HepG2 (cell line): Measurements from ENCODE around the gene TCTA. TPM values are rescaled to one million over a fixed set of nuclear protein-coding genes. Genes with fewer than 3 reads are reported as not detected.

Experiments
- ATAC-seq: fragments of 200-7000 bp; cut with Tn5 transposase; 3 replicates; pipeline ENCODE4 v1.9.1; 2020; ENCODE audit warnings: mild to moderate bottlenecking, moderate library complexity
- BruUV-seq: library from RNA; stranded (reverse); fragments of 400-500 nt; replicated peaks from 2 replicates; lab custom pipeline; 2021; lab: Mats Ljungman, UMichigan
- CTCF ChIA-PET: fragments of 300-600 bp; formaldehyde crosslinking; extraction: SDS; loops from one replicate; lab custom pipeline; 2021; ENCODE audit warnings: low total read pairs, inconsistent platforms, low intra/inter-chr PET ratio; lab: Yijun Ruan, JAX
- POLR2A ChIA-PET: fragments of 350-600 bp; sonication (Branson Sonifier 250); formaldehyde crosslinking; loops from one replicate; lab custom pipeline; 2020; ENCODE audit warnings: antibody characterized with exemption, inconsistent platforms; lab: Yijun Ruan, JAX
- DNase-seq: peaks from one replicate; pipeline ENCODE4 v3.0.0-alpha.2; 2015; ENCODE audit warnings: low spot score
- FAIRE-seq: peaks from 3 replicates; lab custom pipeline; 2011; peaks lifted over from hg19 to GRCh38; lab: Jason Lieb, UNC
- H2AFZ ChIP-seq: one replicate; pipeline ENCODE4 v1.6.1; 2011; ENCODE audit warnings: low read length, inconsistent platforms
- H3K27ac ChIP-seq: fragments of 300-600 bp; 3 replicates; pipeline ENCODE4 v1.8.0; 2011; ENCODE audit warnings: mixed run types, mild to moderate bottlenecking, mixed read lengths, low read length, inconsistent platforms; ENCODE audit not compliant: insufficient read depth; ENCODE audit errors: extremely low read length
- H3K27me3 ChIP-seq, 2 experiments: fragments of 200-600 bp in 1 of 2; 2 replicates in 1 of 2; 3 replicates in 1 of 2; pipeline versions ENCODE4 v1.6.0 to v1.8.0; 2011; ENCODE audit warnings: low read length in 2 of 2, mild to moderate bottlenecking in 2 of 2, moderate library complexity in 2 of 2, inconsistent platforms in 1 of 2; ENCODE audit not compliant: insufficient read depth in 2 of 2, control insufficient read depth in 1 of 2
- H3K36me3 ChIP-seq, 2 experiments: fragments of 200-600 bp in 1 of 2; replicated peaks in 1 of 2; 2 replicates in 1 of 2; 3 replicates in 1 of 2; pipeline versions ENCODE4 v1.5.1 to v1.8.0; 2011; ENCODE audit warnings: low read length in 2 of 2, inconsistent platforms in 1 of 2; ENCODE audit not compliant: insufficient read depth in 2 of 2, control insufficient read depth in 1 of 2
- H3K4me1 ChIP-seq: 2 replicates; pipeline ENCODE4 v1.5.1; 2012; ENCODE audit warnings: low read length, inconsistent platforms; ENCODE audit not compliant: insufficient read depth
- H3K4me2 ChIP-seq: 2 replicates; pipeline ENCODE4 v1.6.0; 2011; ENCODE audit warnings: low read depth, low read length, inconsistent platforms
- H3K4me3 ChIP-seq, 3 experiments: fragments of 200-600 bp in 1 of 3; sonication (generic), shearing (Covaris generic) in 1 of 3; replicated peaks in 1 of 3; 2 replicates each; pipeline ENCODE4 v1.5.1; 2011 to 2016; ENCODE audit warnings: low read length in 3 of 3, inconsistent platforms in 2 of 3, low read depth in 2 of 3, mild to moderate bottlenecking in 2 of 3, control low read depth in 1 of 3, mixed read lengths in 1 of 3; ENCODE audit not compliant: insufficient read depth in 1 of 3
- H3K79me2 ChIP-seq: one replicate; pipeline ENCODE4 v1.6.1; 2011; ENCODE audit warnings: low read length, inconsistent platforms; ENCODE audit not compliant: insufficient read depth
- H3K9ac ChIP-seq: 2 replicates; pipeline ENCODE4 v1.6.0; 2011; ENCODE audit warnings: mild to moderate bottlenecking, low read depth, low read length, inconsistent platforms; ENCODE audit not compliant: insufficient read depth
- H3K9me3 ChIP-seq: 2 replicates; pipeline ENCODE4 v1.5.1; 2012; ENCODE audit warnings: mild to moderate bottlenecking, low read length
- H4K20me1 ChIP-seq: 2 replicates; pipeline ENCODE4 v1.6.0; 2011; ENCODE audit warnings: inconsistent platforms, mild to moderate bottlenecking, low read length, moderate library complexity; ENCODE audit not compliant: insufficient read depth
- BORCS8-MEF2B ChIP-seq: sonication (generic); formaldehyde crosslinking; IDR thresholded peaks from 2 replicates; pipeline ENCODE4 v1.8.0; 2022; ENCODE audit warnings: mild to moderate bottlenecking, missing genetic modification reagents
- CREB3 ChIP-seq: sonication (generic); formaldehyde crosslinking; IDR thresholded peaks from 2 replicates; pipeline ENCODE4 v1.5.0; 2020; ENCODE audit warnings: missing genetic modification reagents
- HNF4A ChIP-seq: sonication (generic); formaldehyde crosslinking; IDR thresholded peaks from 2 replicates; pipeline ENCODE4 v1.4.0; 2020; ENCODE audit warnings: missing genetic modification reagents
- MYC ChIP-seq: sonication (generic); formaldehyde crosslinking; IDR thresholded peaks from 2 replicates; pipeline ENCODE4 v1.9.0; 2021; ENCODE audit warnings: missing genetic modification reagents, borderline replicate concordance
- NR2F6 ChIP-seq, 2 experiments: IDR thresholded peaks; 2 replicates each; pipeline ENCODE4 v1.6.1; 2016; ENCODE audit warnings: antibody characterized with exemption in 1 of 2, mild to moderate bottlenecking in 1 of 2
- POLR2AphosphoS5 ChIP-seq: IDR thresholded peaks from 2 replicates; pipeline ENCODE4 v1.6.1; 2012; ENCODE audit warnings: low read depth, low read length
- RAD21 ChIP-seq: fragments of 450-650 bp; formaldehyde crosslinking; IDR thresholded peaks from 2 replicates; pipeline ENCODE4 v1.5.0; 2020; ENCODE audit warnings: mild to moderate bottlenecking
- RARA ChIP-seq: IDR thresholded peaks from 2 replicates; pipeline ENCODE4 v1.6.1; 2016; ENCODE audit warnings: missing genetic modification reagents, missing compliant biosample characterization
- RBAK ChIP-seq: sonication (generic); formaldehyde crosslinking; IDR thresholded peaks from 2 replicates; pipeline ENCODE4 v1.5.1; 2020; ENCODE audit warnings: mild to moderate bottlenecking, missing genetic modification reagents
- REPIN1 ChIP-seq: sonication (generic); formaldehyde crosslinking; IDR thresholded peaks from 2 replicates; pipeline ENCODE4 v1.8.0; 2022; ENCODE audit warnings: missing genetic modification reagents, low read depth, mild to moderate bottlenecking, borderline replicate concordance
- RORA ChIP-seq: sonication (generic); formaldehyde crosslinking; IDR thresholded peaks from 2 replicates; pipeline ENCODE4 v1.5.0; 2020; ENCODE audit warnings: mild to moderate bottlenecking, missing genetic modification reagents, moderate library complexity
- SMARCC2 ChIP-seq: fragments of 450-650 bp; IDR thresholded peaks from 2 replicates; pipeline ENCODE4 v1.6.1; 2017; ENCODE audit warnings: antibody characterized with exemption, mild to moderate bottlenecking
- TFDP1 ChIP-seq: IDR thresholded peaks from 2 replicates; pipeline ENCODE4 v1.6.1; 2016; ENCODE audit warnings: missing compliant biosample characterization, missing genetic modification reagents, borderline replicate concordance
- THAP11 ChIP-seq: IDR thresholded peaks from 2 replicates; pipeline ENCODE4 v1.6.1; 2016; ENCODE audit warnings: missing biosample characterization, missing genetic modification reagents
- TIGD3 ChIP-seq: sonication (generic); formaldehyde crosslinking; IDR thresholded peaks from 2 replicates; pipeline ENCODE4 v1.5.1; 2020; ENCODE audit warnings: mild to moderate bottlenecking, missing genetic modification reagents, borderline replicate concordance
- TMF1 ChIP-seq: sonication (generic); formaldehyde crosslinking; IDR thresholded peaks from 2 replicates; pipeline ENCODE4 v1.8.1; 2022; ENCODE audit warnings: low read depth, missing genetic modification reagents
- ZFX ChIP-seq: sonication (generic); formaldehyde crosslinking; IDR thresholded peaks from 2 replicates; pipeline ENCODE4 v1.4.0; 2020; ENCODE audit warnings: mild to moderate bottlenecking, low read depth, missing genetic modification reagents, moderate library complexity
- ZNF121 ChIP-seq: sonication (generic); formaldehyde crosslinking; IDR thresholded peaks from 2 replicates; pipeline ENCODE4 v1.5.0; 2020; ENCODE audit warnings: mild to moderate bottlenecking, missing genetic modification reagents
- ZNF292 ChIP-seq: sonication (generic); formaldehyde crosslinking; IDR thresholded peaks from 2 replicates; pipeline ENCODE4 v1.8.1; 2022; ENCODE audit warnings: mild to moderate bottlenecking, low read depth, missing genetic modification reagents, borderline replicate concordance
- ZNF354B ChIP-seq: sonication (generic); formaldehyde crosslinking; IDR thresholded peaks from 2 replicates; pipeline ENCODE4 v1.8.0; 2022; ENCODE audit warnings: mild to moderate bottlenecking, missing genetic modification reagents
- ZNF567 ChIP-seq: sonication (generic); formaldehyde crosslinking; IDR thresholded peaks from 2 replicates; pipeline ENCODE4 v1.8.1; 2023; ENCODE audit warnings: mild to moderate bottlenecking, missing genetic modification reagents, borderline replicate concordance
- ZNF788 ChIP-seq: sonication (generic); formaldehyde crosslinking; IDR thresholded peaks from 2 replicates; pipeline ENCODE4 v1.5.0; 2020; ENCODE audit warnings: mild to moderate bottlenecking, missing genetic modification reagents, borderline replicate concordance
- ZSCAN31 ChIP-seq: sonication (generic); formaldehyde crosslinking; IDR thresholded peaks from 2 replicates; pipeline ENCODE4 v1.5.0; 2020; ENCODE audit warnings: low read depth, mild to moderate bottlenecking, missing genetic modification reagents
- WGBS: methylation state at CpG from one replicate; pipeline ENCODE4 v1.1.6; 2017; ENCODE audit warnings: low lambda C conversion rate; 5-methylcytosine and 5-hydroxymethylcytosine counted together
- in situ Hi-C: cut with HindIII; loops from 2 replicates; pipeline ENCODE4 v1.10.0; 2017; ENCODE audit warnings: low pct_unique_long_range_greater_than_20kb; ENCODE audit not compliant: extremely low pct_ligation_motif_present
- intact Hi-C: fragments of 100-400 bp; cut with micrococcal nuclease; formaldehyde crosslinking; loops from one replicate; pipeline ENCODE4 v1.10.0; 2022; ENCODE audit not compliant: unreplicated experiment
- polyA plus RNA-seq, 8 experiments: library from polyadenylated mRNA; depleted of rRNA in 3 of 8; stranded (reverse) in 7 of 8; unstranded in 1 of 8; fragments of >200 nt; fragmentation: Illumina TruSeq in 4 of 8; extraction: Trizol in 4 of 8; gene quantifications; 2 replicates each; pipeline versions ENCODE4 v1.2.1 to v1.2.3, GENCODE V29; 2011 to 2016; ENCODE audit warnings: low read depth in 4 of 8, missing spikeins in 1 of 8, mixed read lengths in 1 of 8; ENCODE audit not compliant: insufficient read depth in 1 of 8
- total RNA-seq, 5 experiments: library from RNA; depleted of rRNA; stranded (reverse); fragments of >200 nt; fragmentation: Illumina TruSeq; extraction: Trizol; gene quantifications; 2 replicates each; pipeline ENCODE4 v1.2.3, GENCODE V29; 2016; ENCODE audit warnings: low read depth in 1 of 5

Gene TCTA
- total and polyA plus RNA-seq, 2 of the 13 experiments (the other 11 are each of a cell fraction or from before 2014, with no cell fraction given), result 8.3 to 13.2 TPM

- Histone ChIP-seq H3K27ac (no peak overlapping the region), H3K9ac (0 out of 2 replicates have a peak overlapping the region, but pooled peaks have one; percentile 5), H4K20me1 (no peaks in the 10 kb centered on the region), H3K4me3 (peak overlapping the region in 1 of 3 experiments; percentile 41; a peak in 1 of 6 replicates), H3K79me2 (no peaks in the 10 kb centered on the region), H3K27me3 (no peaks in the 10 kb centered on the region), H3K9me3 (no peaks in the 10 kb centered on the region), H3K4me2 (peak overlapping the region; percentile 73), H2AFZ (no peak overlapping the region), H3K4me1 (peaks cover 75% of the 10 kb centered on the region), H3K36me3 (no peaks in the 10 kb centered on the region)
- no TSS peak for BruUV-seq
- WGBS, result 0% methylated on average over 1 of the region's 2 CpGs
- CTCF ChIA-PET, result no interaction called here
- FAIRE-seq (peak; percentile 4), ATAC-seq (peak; percentile 42), DNase-seq (no peak)
- intact Hi-C loops (no loop called here), in situ Hi-C loops (no loop called here)
- POLR2A ChIA-PET, result interaction anchor here (0.6 to 3.3 kb wide), 5 partner anchors 10 to 213 kb away, joined by 3 to 36 read pairs (median 5); partner anchors contain the start of genes DAG1 and GPX1
- TF ChIP-seq HNF4A (CRISPR knock-in tag) (peak; percentile 3; the same call in 1 of the 2 replicates), ZNF567 (CRISPR knock-in tag) (no peak), POLR2AphosphoS5 (no peak), CREB3 (CRISPR knock-in tag) (no peak), MYC (CRISPR knock-in tag) (no peak), ZNF354B (CRISPR knock-in tag) (no peak), TFDP1 (CRISPR knock-in tag) (no peak), REPIN1 (no peak), TIGD3 (CRISPR knock-in tag) (no peak), RBAK (CRISPR knock-in tag) (no peak), ZNF121 (no peak), TMF1 (CRISPR knock-in tag) (no peak), RARA (peak; percentile 35; the same call in 1 of the 2 replicates), THAP11 (no peak), RAD21 (CRISPR knock-in tag) (no peak), SMARCC2 (no peak), ZFX (CRISPR knock-in tag) (0 out of 2 replicates have a peak, but pooled peaks have one; percentile 27), NR2F6 (IDR thresholded peaks at IDR 0.05) (no peak), NR2F6 (CRISPR knock-in tag; IDR thresholded peaks at IDR 0.05) (peak; percentile 31; the same call in 1 of the 2 replicates), BORCS8-MEF2B (no peak), ZSCAN31 (CRISPR knock-in tag) (no peak), ZNF788 (CRISPR knock-in tag) (0 out of 2 replicates have a peak, but pooled peaks have one; percentile 20), RORA (CRISPR knock-in tag) (no peak), ZNF292 (CRISPR knock-in tag) (peak; percentile 54; the same call in 1 of the 2 replicates)
These were observed 48.1 kb downstream of the TCTA start for GRCh38 chr3:49460188-49460890.
